ENCODE results near the gene PRR7. TPM values are rescaled to one million over a fixed set of nuclear protein-coding genes. Genes with fewer than 3 reads are reported as not detected.

Gene PRR7
- polyA plus RNA-seq, 2 donors = 2.0 to 4.9 TPM

- no peaks in the 10 kb centered on the region for H3K9me3 ChIP-seq (ENCODE audit: control insufficient read depth in 2 of 2, insufficient read depth in 1 of 2, low read depth in 1 of 2, low read length in 1 of 2)
- WGBS, 2 donors = 62 to 71% methylated on average over 15 to 17 of the region's 17 CpGs
- H3K36me3 ChIP-seq (ENCODE audit: control insufficient read depth in 2 of 2, insufficient read depth in 2 of 2, low read length in 1 of 2) = no peaks in the 10 kb centered on the region
- no peak overlapping the region for H3K4me3 ChIP-seq (ENCODE audit: low read depth in 1 of 2, low read length in 2 of 2)
- H3K27me3 ChIP-seq (ENCODE audit: control insufficient read depth in 1 of 2, insufficient read depth in 2 of 2, low read length in 2 of 2) = no peaks in the 10 kb centered on the region
- peaks cover 3 to 32% of the 10 kb centered on the region in 2 donors for H3K4me1 ChIP-seq (ENCODE audit: control insufficient read depth in 2 of 2, insufficient read depth in 2 of 2, low read length in 1 of 2)
- H3K27ac ChIP-seq (ENCODE audit: low read depth in 2 of 2, low read length in 1 of 2) = no peak overlapping the region
Observed at GRCh38 chr5:177452688-177453638, 6.3 kb downstream of the PRR7 start.

DNA sequence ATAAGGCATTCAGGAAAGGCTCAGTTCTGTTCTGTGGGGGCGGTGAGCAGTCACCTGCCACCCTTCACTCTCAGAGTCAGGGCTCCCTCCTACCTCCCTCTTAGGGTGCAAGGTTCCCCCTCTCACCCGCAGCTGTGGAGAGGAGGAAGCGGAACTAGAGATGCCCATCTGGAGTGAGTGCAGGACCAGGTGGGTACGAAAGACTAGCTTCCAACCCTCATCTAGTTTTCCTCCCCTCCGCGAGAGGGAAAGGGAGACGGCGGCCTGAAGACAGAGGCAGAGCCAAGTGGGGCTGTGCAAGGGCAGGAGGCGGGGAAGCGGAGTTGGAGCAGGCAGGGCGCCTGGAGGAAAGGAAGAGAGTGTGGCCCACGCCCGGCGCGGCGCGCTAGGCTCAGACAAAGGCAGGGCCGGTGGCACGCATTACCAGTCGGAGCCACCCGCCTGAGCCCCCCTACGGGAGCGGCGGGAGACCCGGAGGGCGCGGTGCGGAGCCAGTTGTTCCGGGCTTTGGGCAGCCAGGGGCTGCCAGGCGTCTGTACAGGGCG lies 7.3 kb downstream of the PRR7 start:
- H3K36me3 ChIP-seq (ENCODE audit: control insufficient read depth in 2 of 2, insufficient read depth in 2 of 2, low read length in 1 of 2) = peaks cover 0 to 3% of the 10 kb centered on the region in 2 donors
- H3K27me3 ChIP-seq (ENCODE audit: control insufficient read depth in 1 of 2, insufficient read depth in 2 of 2, low read length in 2 of 2) = no peaks in the 10 kb centered on the region
- 7 to 18% methylated on average over 15 to 31 of the region's 31 CpGs for WGBS, 2 donors
- H3K4me1 ChIP-seq (ENCODE audit: control insufficient read depth in 2 of 2, insufficient read depth in 2 of 2, low read length in 1 of 2) = peaks cover 3 to 31% of the 10 kb centered on the region in 2 donors
- peak overlapping the region; percentile 71 to 72 for H3K27ac ChIP-seq (ENCODE audit: low read depth in 2 of 2, low read length in 1 of 2)
- peak overlapping the region; percentile 49 to 59 for H3K4me3 ChIP-seq (ENCODE audit: low read depth in 1 of 2, low read length in 2 of 2)
- H3K9me3 ChIP-seq (ENCODE audit: control insufficient read depth in 2 of 2, insufficient read depth in 1 of 2, low read depth in 1 of 2, low read length in 1 of 2) = no peaks in the 10 kb centered on the region

- Histone ChIP-seq H3K4me3 (ENCODE audit: low read depth in 1 of 2, low read length in 2 of 2) (peak overlapping the region; percentile 49 to 59), H3K36me3 (ENCODE audit: control insufficient read depth in 2 of 2, insufficient read depth in 2 of 2, low read length in 1 of 2) (peaks cover 0 to 3% of the 10 kb centered on the region in 2 donors), H3K27ac (ENCODE audit: low read depth in 2 of 2, low read length in 1 of 2) (peak overlapping the region; percentile 81 to 84), H3K4me1 (ENCODE audit: control insufficient read depth in 2 of 2, insufficient read depth in 2 of 2, low read length in 1 of 2) (peaks cover under 1 to 26% of the 10 kb centered on the region in 2 donors), H3K27me3 (ENCODE audit: control insufficient read depth in 1 of 2, insufficient read depth in 2 of 2, low read length in 2 of 2) (no peaks in the 10 kb centered on the region), H3K9me3 (ENCODE audit: control insufficient read depth in 2 of 2, insufficient read depth in 1 of 2, low read depth in 1 of 2, low read length in 1 of 2) (no peaks in the 10 kb centered on the region)
- 0% methylated on average over 72 to 84 of the region's 84 CpGs for WGBS, 2 donors
Observed at GRCh38 chr5:177454397-177455035, 7.9 kb downstream of the PRR7 start.

- Histone ChIP-seq H3K27ac (ENCODE audit: low read depth in 2 of 2, low read length in 1 of 2) (peak overlapping the region; percentile 81 to 84), H3K27me3 (ENCODE audit: control insufficient read depth in 1 of 2, insufficient read depth in 2 of 2, low read length in 2 of 2) (no peaks in the 10 kb centered on the region), H3K36me3 (ENCODE audit: control insufficient read depth in 2 of 2, insufficient read depth in 2 of 2, low read length in 1 of 2) (peaks cover 3% of the 10 kb centered on the region in 2 donors), H3K9me3 (ENCODE audit: control insufficient read depth in 2 of 2, insufficient read depth in 1 of 2, low read depth in 1 of 2, low read length in 1 of 2) (no peaks in the 10 kb centered on the region), H3K4me1 (ENCODE audit: control insufficient read depth in 2 of 2, insufficient read depth in 2 of 2, low read length in 1 of 2) (peaks cover 0 to 21% of the 10 kb centered on the region in 2 donors), H3K4me3 (ENCODE audit: low read depth in 1 of 2, low read length in 2 of 2) (peak overlapping the region; percentile 49 to 59)
- WGBS, 2 donors = 0 to 1% methylated on average over 75 to 80 of the region's 80 CpGs
Observed at GRCh38 chr5:177455036-177455660, 8.5 kb downstream of the PRR7 start.

DNA sequence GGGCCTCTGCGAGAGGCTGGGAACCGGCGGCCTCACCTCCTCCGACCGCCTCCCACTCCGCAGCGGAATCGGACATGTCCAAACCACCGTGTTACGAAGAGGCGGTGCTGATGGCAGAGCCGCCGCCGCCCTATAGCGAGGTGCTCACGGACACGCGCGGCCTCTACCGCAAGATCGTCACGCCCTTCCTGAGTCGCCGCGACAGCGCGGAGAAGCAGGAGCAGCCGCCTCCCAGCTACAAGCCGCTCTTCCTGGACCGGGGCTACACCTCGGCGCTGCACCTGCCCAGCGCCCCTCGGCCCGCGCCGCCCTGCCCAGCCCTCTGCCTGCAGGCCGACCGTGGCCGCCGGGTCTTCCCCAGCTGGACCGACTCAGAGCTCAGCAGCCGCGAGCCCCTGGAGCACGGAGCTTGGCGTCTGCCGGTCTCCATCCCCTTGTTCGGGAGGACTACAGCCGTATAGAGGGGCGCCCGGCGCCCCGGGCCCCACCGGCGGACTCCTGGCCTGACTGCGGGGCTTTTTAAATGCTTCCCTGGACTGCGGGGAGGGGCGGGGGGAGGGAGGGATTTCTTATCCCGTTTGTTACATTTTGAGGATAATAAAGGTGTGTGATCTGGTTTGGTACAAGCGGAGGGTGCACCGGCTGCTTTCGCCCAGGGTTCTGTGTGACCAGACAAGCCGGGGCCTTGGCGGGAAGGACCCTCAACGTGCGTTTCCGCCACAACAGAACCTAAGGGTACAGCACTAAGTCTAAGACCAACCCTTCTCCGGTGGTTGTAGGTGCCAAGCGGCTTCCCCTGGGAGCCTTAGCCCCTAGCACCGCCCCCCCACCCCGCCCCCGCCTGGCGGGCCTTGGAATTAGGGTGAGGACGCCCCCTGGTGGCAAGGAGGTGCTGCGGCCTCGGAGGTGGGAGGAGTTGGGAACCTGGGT lies 9.3 kb downstream of the PRR7 start:
- peaks cover 0 to 21% of the 10 kb centered on the region in 2 donors for H3K4me1 ChIP-seq (ENCODE audit: control insufficient read depth in 2 of 2, insufficient read depth in 2 of 2, low read length in 1 of 2)

GRCh38 chr5:177456591-177456964 lies 10.0 kb downstream of the PRR7 start:
- Histone ChIP-seq H3K27ac (ENCODE audit: low read depth in 2 of 2, low read length in 1 of 2) (peak overlapping the region in 1 of 2 donors; percentile 19), H3K9me3 (ENCODE audit: control insufficient read depth in 2 of 2, insufficient read depth in 1 of 2, low read depth in 1 of 2, low read length in 1 of 2) (no peaks in the 10 kb centered on the region), H3K27me3 (ENCODE audit: control insufficient read depth in 1 of 2, insufficient read depth in 2 of 2, low read length in 2 of 2) (no peaks in the 10 kb centered on the region), H3K36me3 (ENCODE audit: control insufficient read depth in 2 of 2, insufficient read depth in 2 of 2, low read length in 1 of 2) (peaks cover 3% of the 10 kb centered on the region in 2 donors), H3K4me3 (ENCODE audit: low read depth in 1 of 2, low read length in 2 of 2) (no peak overlapping the region), H3K4me1 (ENCODE audit: control insufficient read depth in 2 of 2, insufficient read depth in 2 of 2, low read length in 1 of 2) (peaks cover 0 to 21% of the 10 kb centered on the region in 2 donors)
- 25 to 26% methylated on average over 11 to 12 of the region's 12 CpGs for WGBS, 2 donors

More for the DNA sequence above, 9.3 kb downstream of the PRR7 start:
- H3K27me3 ChIP-seq (ENCODE audit: control insufficient read depth in 1 of 2, insufficient read depth in 2 of 2, low read length in 2 of 2) = no peaks in the 10 kb centered on the region
- H3K27ac ChIP-seq (ENCODE audit: low read depth in 2 of 2, low read length in 1 of 2) = peak overlapping the region; percentile 81 to 84
- peaks cover 3% of the 10 kb centered on the region in 2 donors for H3K36me3 ChIP-seq (ENCODE audit: control insufficient read depth in 2 of 2, insufficient read depth in 2 of 2, low read length in 1 of 2)
- 0 to 1% methylated on average over 73 to 76 of the region's 76 CpGs for WGBS, 2 donors
- no peaks in the 10 kb centered on the region for H3K9me3 ChIP-seq (ENCODE audit: control insufficient read depth in 2 of 2, insufficient read depth in 1 of 2, low read depth in 1 of 2, low read length in 1 of 2)
- peak overlapping the region; percentile 49 to 59 for H3K4me3 ChIP-seq (ENCODE audit: low read depth in 1 of 2, low read length in 2 of 2)

DNA sequence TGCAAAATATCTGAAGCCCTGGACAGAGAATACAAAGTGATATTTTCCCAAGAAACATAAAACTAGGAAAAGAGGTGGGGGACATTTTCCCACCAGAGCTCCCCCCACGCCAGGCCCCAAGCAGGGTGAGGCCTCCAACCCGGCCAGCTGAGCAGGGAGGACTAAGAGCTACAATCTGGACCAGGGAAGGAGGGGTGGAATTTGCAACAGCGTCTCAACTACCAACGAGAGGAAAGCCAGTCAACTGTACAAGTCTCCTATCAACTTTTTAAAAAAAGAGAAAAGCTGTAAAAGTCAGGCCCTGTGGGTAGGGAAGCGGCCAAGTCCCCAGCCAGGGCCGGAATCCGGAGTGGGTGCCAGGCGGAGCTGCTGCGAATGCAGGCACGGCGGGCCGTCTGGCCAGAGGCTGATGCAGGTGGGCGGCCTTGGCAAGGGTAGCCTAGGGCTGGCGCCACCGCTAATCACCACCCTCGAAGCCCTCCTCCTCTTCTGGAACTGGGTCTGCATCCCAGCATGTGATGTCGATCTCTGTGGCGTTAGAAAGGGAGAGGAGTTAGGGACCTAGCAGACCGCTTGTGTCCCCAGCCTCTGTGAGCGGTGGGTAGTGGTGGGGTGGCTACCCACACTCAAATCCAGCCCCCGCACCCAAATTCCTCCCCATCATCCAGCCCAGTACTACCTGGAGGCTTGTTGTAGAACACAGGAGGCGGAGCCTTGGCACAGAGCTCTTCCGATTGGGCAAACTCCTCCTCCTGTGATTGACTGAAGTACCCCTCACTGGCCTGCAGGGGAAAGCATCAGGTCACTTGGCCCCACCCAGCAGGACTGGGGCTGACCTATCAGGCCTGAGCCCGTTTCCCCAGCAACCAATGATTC lies 10.6 kb downstream of the PRR7 start:
- WGBS, 2 donors = 63 to 68% methylated on average over 24 of the region's 24 CpGs
- Histone ChIP-seq H3K27ac (ENCODE audit: low read depth in 2 of 2, low read length in 1 of 2) (peak overlapping the region in 1 of 2 donors; percentile 66), H3K4me1 (ENCODE audit: control insufficient read depth in 2 of 2, insufficient read depth in 2 of 2, low read length in 1 of 2) (peaks cover 0 to 17% of the 10 kb centered on the region in 2 donors), H3K36me3 (ENCODE audit: control insufficient read depth in 2 of 2, insufficient read depth in 2 of 2, low read length in 1 of 2) (peaks cover 3% of the 10 kb centered on the region in 2 donors), H3K9me3 (ENCODE audit: control insufficient read depth in 2 of 2, insufficient read depth in 1 of 2, low read depth in 1 of 2, low read length in 1 of 2) (no peaks in the 10 kb centered on the region), H3K4me3 (ENCODE audit: low read depth in 1 of 2, low read length in 2 of 2) (no peak overlapping the region), H3K27me3 (ENCODE audit: control insufficient read depth in 1 of 2, insufficient read depth in 2 of 2, low read length in 2 of 2) (no peaks in the 10 kb centered on the region)

Measured in esophagus (tissue), 2 donors.